Left ventricle myocardium superior (tissue), 1 donor: Measurements from ENCODE around the gene CTNNA1. TPM values are rescaled to one million over a fixed set of nuclear protein-coding genes. Genes with fewer than 3 reads are reported as not detected.
A peak's percentile ranks its signal among the peaks of the same experiment; 100 is the strongest.

Source experiments
- ATAC-seq: fragments of 200-7000 bp; cut with Tn5 transposase; one replicate; pipeline ENCODE4 v1.9.1; 2020; ENCODE audit warnings: mild to moderate bottlenecking, moderate library complexity
- DNase-seq: peaks from one replicate; pipeline ENCODE4 v3.0.0-alpha.2; 2020
- intact Hi-C: fragments of 100-400 bp; cut with micrococcal nuclease; formaldehyde crosslinking; loops from one replicate; pipeline ENCODE4 v1.11.0; 2022
- total RNA-seq: library from RNA; stranded (reverse); fragmentation: NEBNext Ultra II Directional; extraction: Animal tissue kit (Norgen Biotek cat#: 25700); gene quantifications from one replicate; pipeline ENCODE4 v1.2.1, GENCODE V29; 2021
- donor health status: DM: no; HTN: yes; CAD: no; lungs with severe emphysema.

CTNNA1 gene
- total RNA-seq, 1 donor from 2014 or later, result 296 TPM

- ATAC-seq (no peak), DNase-seq (no peak)
Measured at GRCh38 chr5:138951091-138951985, 198.1 kb downstream of the CTNNA1 start.

GRCh38 chr5:138951986-138952735 is 198.9 kb downstream of the CTNNA1 start:
- intact Hi-C loops, result no loop called here
- ATAC-seq (no peak), DNase-seq (no peak)

More at GRCh38 chr5:138951091-138951985, 198.1 kb downstream of the CTNNA1 start:
- intact Hi-C loops, result no loop called here

- intact Hi-C loops, result no loop called here
- ATAC-seq (peak; percentile 3), DNase-seq (peak; percentile 56)
Measured at GRCh38 chr5:138952962-138953361, 199.7 kb downstream of the CTNNA1 start.

GRCh38 chr5:138953387-138954256 is 200.4 kb downstream of the CTNNA1 start:
- peak; percentile 94 for DNase-seq
- intact Hi-C loops, result no loop called here
- peak; percentile 94 for ATAC-seq

GRCh38 chr5:138954257-138955012 is 201.2 kb downstream of the CTNNA1 start:
- intact Hi-C loops, result no loop called here
- ATAC-seq, result peak; percentile 3
- DNase-seq, result no peak

- ATAC-seq, result no peak
Measured at GRCh38 chr5:138955013-138955660, 201.9 kb downstream of the CTNNA1 start.

GRCh38 chr5:138955671-138956295 is 202.6 kb downstream of the CTNNA1 start:
- DNase-seq (no peak), ATAC-seq (no peak)
- intact Hi-C loops, result no loop called here

More at GRCh38 chr5:138955013-138955660, 201.9 kb downstream of the CTNNA1 start:
- intact Hi-C loops, result no loop called here
- DNase-seq, result peak; percentile 60

GRCh38 chr5:138956801-138957200 is 203.6 kb downstream of the CTNNA1 start:
- no peak for ATAC-seq
- no peak for DNase-seq
- intact Hi-C loops, result no loop called here

GRCh38 chr5:138960145-138960692 is 207.0 kb downstream of the CTNNA1 start:
- intact Hi-C loops, result no loop called here
- ATAC-seq (no peak), DNase-seq (no peak)

GRCh38 chr5:138961221-138961620 is 208.0 kb downstream of the CTNNA1 start:
- ATAC-seq, result no peak
- no peak for DNase-seq
- intact Hi-C loops, result no loop called here

GRCh38 chr5:138961729-138962128 is 208.5 kb downstream of the CTNNA1 start:
- ATAC-seq (no peak), DNase-seq (no peak)
- intact Hi-C loops, result no loop called here

- ATAC-seq (no peak), DNase-seq (no peak)
- intact Hi-C loops, result no loop called here
Measured at GRCh38 chr5:138962614-138963370, 209.6 kb downstream of the CTNNA1 start.

- intact Hi-C loops, result no loop called here
- DNase-seq, result no peak
- no peak for ATAC-seq
Measured at GRCh38 chr5:138963763-138964371, 210.6 kb downstream of the CTNNA1 start.

- intact Hi-C loops, result no loop called here
- ATAC-seq, result no peak
- no peak for DNase-seq
Measured at GRCh38 chr5:138964647-138965201, 211.5 kb downstream of the CTNNA1 start.

GRCh38 chr5:138965626-138966025 is 212.4 kb downstream of the CTNNA1 start:
- intact Hi-C loops, result no loop called here
- no peak for DNase-seq

More at GRCh38 chr5:138965626-138966025, 212.4 kb downstream of the CTNNA1 start:
- ATAC-seq, result no peak
